ENCODE data around the gene COL6A5. TPM values are rescaled to one million over a fixed set of nuclear protein-coding genes. Genes with fewer than 3 reads are reported as not detected.

Gene COL6A5
- polyA plus RNA-seq, 2 of the 4 experiments (the other 2 are of a cell fraction) = not detected

- no peak for FAIRE-seq
- no peaks in the 10 kb centered on the region for H3K9me3 ChIP-seq
- no peak for TF ChIP-seq JUN (IDR thresholded peaks at IDR 0.05)
- TF ChIP-seq RAD21 (conservative IDR thresholded peaks at IDR 0.05 in 1 of 2, IDR thresholded peaks at IDR 0.05 in 1 of 2) = no peak
- no peak for TF ChIP-seq MYC (IDR thresholded peaks at IDR 0.05; ENCODE audit: borderline replicate concordance, low read length)
- TF ChIP-seq EP300 (IDR thresholded peaks at IDR 0.05) = no peak
- TF ChIP-seq EHF (CRISPR knock-in tag; IDR thresholded peaks at IDR 0.05) = no peak
- no peak overlapping the region for H3K27ac ChIP-seq
- H3K4me3 ChIP-seq = no peak overlapping the region
- no peak for DNase-seq (ENCODE audit: low read depth in 1 of 2, low spot score in 1 of 2)
- no peak overlapping the region for H3K4me2 ChIP-seq
- POLR2A ChIA-PET = no interaction called here
- ATAC-seq = no peak
- no peaks in the 10 kb centered on the region for H3K4me1 ChIP-seq
- CTCF ChIA-PET = interaction anchor here (1.2 kb wide), 1 partner anchor 184 kb away, joined by 3 read pairs; no protein-coding TSS in a partner anchor
Observed at GRCh38 chr3:130459944-130460343, 114.5 kb downstream of the COL6A5 start.

DNA sequence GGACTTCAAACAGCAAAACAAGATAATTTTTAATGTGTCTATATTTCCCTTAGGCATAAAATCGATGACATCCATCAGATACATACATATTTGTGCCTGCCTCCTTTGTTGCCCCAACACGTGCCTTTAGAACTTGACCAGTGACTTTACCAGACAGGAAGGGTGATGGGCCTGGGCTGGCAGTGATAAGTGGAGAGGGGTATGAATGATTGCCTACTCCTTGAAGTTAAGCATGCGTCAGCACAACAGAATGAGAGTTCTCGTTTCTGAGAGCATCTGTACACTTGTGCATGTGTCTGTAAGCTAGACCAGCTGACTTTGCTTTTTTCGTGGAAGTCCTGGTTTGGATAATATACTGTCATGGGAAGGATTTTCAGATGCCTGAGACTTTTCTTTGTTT is 116.6 kb downstream of the COL6A5 start:
- H3K27ac ChIP-seq = no peak overlapping the region
- no peak overlapping the region for H3K4me2 ChIP-seq
- H3K4me1 ChIP-seq = no peaks in the 10 kb centered on the region
- DNase-seq (ENCODE audit: low read depth in 1 of 2, low spot score in 1 of 2) (no peak), FAIRE-seq (no peak), ATAC-seq (no peak)
- WGBS (ENCODE audit: missing lambda C conversion rate) = 0% methylated on average over 5 of the region's 5 CpGs
- no peak overlapping the region for H3K4me3 ChIP-seq
- POLR2A ChIA-PET = no interaction called here
- CTCF ChIA-PET = no interaction called here
- no peak for TF ChIP-seq RFX5 (IDR thresholded peaks at IDR 0.05)
- TF ChIP-seq MYC (IDR thresholded peaks at IDR 0.05; ENCODE audit: borderline replicate concordance, low read length) = no peak
- peak; percentile 26 for TF ChIP-seq MAFK (IDR thresholded peaks at IDR 0.05; ENCODE audit: partially characterized antibody)
- H3K9me3 ChIP-seq = no peaks in the 10 kb centered on the region

DNA sequence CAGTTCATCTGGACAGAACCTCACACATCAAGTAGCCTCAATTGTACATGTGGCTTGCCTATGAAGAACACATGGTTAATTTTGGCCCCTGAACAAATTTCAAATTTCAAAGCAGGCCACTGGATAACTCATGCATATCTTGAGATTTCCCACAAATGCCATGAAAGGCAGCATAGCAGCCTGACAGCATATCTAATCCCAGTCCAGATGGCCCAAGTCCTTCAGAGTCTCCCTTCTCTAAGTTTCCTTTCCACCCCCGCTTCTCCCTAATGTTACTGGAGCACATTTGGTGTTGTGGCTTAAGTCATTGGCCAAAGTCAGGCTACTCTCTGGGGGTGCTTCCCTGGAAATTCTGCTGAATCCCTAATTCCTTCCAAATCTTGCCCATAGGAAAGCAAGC is 117.7 kb downstream of the COL6A5 start:
- ChIA-PET CTCF (no interaction called here), POLR2A (no interaction called here)
- no peak overlapping the region for H3K4me3 ChIP-seq
- 22% methylated on average over 1 of the region's 1 CpG for WGBS (ENCODE audit: missing lambda C conversion rate)
- no peaks in the 10 kb centered on the region for H3K9me3 ChIP-seq
- FAIRE-seq (no peak), DNase-seq (ENCODE audit: low read depth in 1 of 2, low spot score in 1 of 2) (no peak), ATAC-seq (no peak)
- no peak overlapping the region for H3K4me2 ChIP-seq
- no peaks in the 10 kb centered on the region for H3K4me1 ChIP-seq
- no peak for TF ChIP-seq JUNB (IDR thresholded peaks at IDR 0.05)
- TF ChIP-seq POLR2AphosphoS2 (conservative IDR thresholded peaks at IDR 0.05; ENCODE audit: low read length) = no peak
- TF ChIP-seq ZSCAN20 (CRISPR knock-in tag; IDR thresholded peaks at IDR 0.05) = no peak
- no peak for TF ChIP-seq BHLHE40 (IDR thresholded peaks at IDR 0.05; ENCODE audit: low read depth, low read length)
- no peak for TF ChIP-seq KDM5A (IDR thresholded peaks at IDR 0.05)
- no peak for TF ChIP-seq CHD2 (IDR thresholded peaks at IDR 0.05; ENCODE audit: low read length, partially characterized antibody)
- H3K27ac ChIP-seq = no peak overlapping the region

DNA sequence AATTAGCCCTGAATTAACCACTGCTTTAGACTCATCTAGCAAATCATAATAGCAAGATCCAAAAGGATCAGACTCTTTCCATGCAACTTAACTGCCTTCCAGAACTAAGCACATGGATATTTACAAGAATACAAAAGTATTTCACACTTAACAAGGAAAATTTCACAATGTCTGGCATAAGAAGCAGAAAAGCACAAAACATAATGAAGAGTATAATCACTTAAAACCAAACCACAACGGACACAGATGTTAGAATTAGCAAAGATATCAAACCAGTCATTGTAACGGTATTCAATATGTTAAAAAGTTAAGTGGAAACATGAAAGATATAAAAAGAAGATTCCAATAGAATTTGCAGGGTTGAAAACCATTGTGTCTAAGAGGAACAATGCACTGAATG is 120.0 kb downstream of the COL6A5 start:
- 0% methylated on average over 2 of the region's 2 CpGs for WGBS (ENCODE audit: missing lambda C conversion rate)
- FAIRE-seq = no peak
- no peaks in the 10 kb centered on the region for H3K9me3 ChIP-seq
- ATAC-seq = no peak
- no peak overlapping the region for H3K4me2 ChIP-seq
- no peak for DNase-seq (ENCODE audit: low read depth in 1 of 2, low spot score in 1 of 2)
- no peaks in the 10 kb centered on the region for H3K4me1 ChIP-seq
- TF ChIP-seq ZC3H11A (IDR thresholded peaks at IDR 0.05) (no peak), HOXB5 (CRISPR knock-in tag; IDR thresholded peaks at IDR 0.05) (no peak)
- ChIA-PET POLR2A (no interaction called here), CTCF (no interaction called here)
- no peak overlapping the region for H3K27ac ChIP-seq
- H3K4me3 ChIP-seq = no peak overlapping the region

- no peak overlapping the region for H3K27ac ChIP-seq
- TF ChIP-seq HDAC2 (IDR thresholded peaks at IDR 0.05) (no peak), EHF (CRISPR knock-in tag; IDR thresholded peaks at IDR 0.05) (no peak), CHD4 (IDR thresholded peaks at IDR 0.05; ENCODE audit: borderline replicate concordance) (no peak), HOXA7 (CRISPR knock-in tag; IDR thresholded peaks at IDR 0.05) (no peak), EHMT2 (IDR thresholded peaks at IDR 0.05; ENCODE audit: low read depth) (no peak), SMC3 (IDR thresholded peaks at IDR 0.05) (no peak)
- H3K4me2 ChIP-seq = no peak overlapping the region
- H3K9me3 ChIP-seq = no peaks in the 10 kb centered on the region
- no peak for FAIRE-seq
- 63% methylated on average over 1 of the region's 1 CpG for WGBS (ENCODE audit: missing lambda C conversion rate)
- CTCF ChIA-PET = no interaction called here
- no peak for DNase-seq (ENCODE audit: low read depth in 1 of 2, low spot score in 1 of 2)
- POLR2A ChIA-PET = no interaction called here
- no peak for ATAC-seq
- H3K4me3 ChIP-seq = no peak overlapping the region
- H3K4me1 ChIP-seq = no peaks in the 10 kb centered on the region
Observed at GRCh38 chr3:130468311-130468710, 122.8 kb downstream of the COL6A5 start.

Data from A549 (cell line).